Measurements from ENCODE around the gene MYH10. TPM values are rescaled to one million over a fixed set of nuclear protein-coding genes. Genes with fewer than 3 reads are reported as not detected.
A peak's percentile ranks its signal among the peaks of the same experiment; 100 is the strongest.

The MYH10 gene
- total and polyA plus RNA-seq, 9 of the 15 experiments (the other 6 are each of a cell fraction or from before 2014, with no cell fraction given): 16.3 to 95.3 (median 39.7) TPM

DNA sequence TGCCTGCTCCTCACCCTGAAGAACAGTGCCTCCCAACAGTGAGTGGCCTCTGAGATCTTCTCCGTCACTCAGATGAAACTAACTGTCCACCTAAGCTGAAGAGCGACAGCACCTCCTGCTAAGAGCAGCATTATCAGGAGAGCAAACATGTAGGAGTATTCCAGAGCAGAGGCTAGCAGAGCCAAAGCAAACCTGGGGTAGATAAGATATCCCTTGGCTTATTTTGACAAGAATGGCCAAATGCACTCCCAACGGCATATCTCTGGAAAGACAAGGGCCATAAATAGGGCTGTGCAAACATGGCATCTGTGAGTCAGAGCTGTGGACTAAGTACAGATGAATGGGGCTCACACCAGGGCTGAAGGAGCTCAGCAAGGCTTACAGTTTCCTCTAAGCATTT is 98.5 kb downstream of the MYH10 start (continued):
- TF ChIP-seq E2F8 (IDR thresholded peaks at IDR 0.05; ENCODE audit: low read depth, partially characterized antibody): no peak
- TF ChIP-seq ZFX (CRISPR knock-in tag; IDR thresholded peaks at IDR 0.05): no peak
- TF ChIP-seq RBM15 (IDR thresholded peaks at IDR 0.05; ENCODE audit: insufficient read depth, low read length): no peak
- TF ChIP-seq AFF4 (CRISPR knock-in tag; IDR thresholded peaks at IDR 0.05): peak; percentile 48; the same call in 1 of the 2 replicates
- TF ChIP-seq ZBTB1 (CRISPR knock-in tag; IDR thresholded peaks at IDR 0.05; ENCODE audit: borderline replicate concordance, low read depth): no peak
- TF ChIP-seq SMARCB1 (IDR thresholded peaks at IDR 0.05; ENCODE audit: insufficient read length, low read depth): no peak
- TF ChIP-seq TEAD2 (tag; IDR thresholded peaks at IDR 0.05): no peak
- TF ChIP-seq ZEB2 (IDR thresholded peaks at IDR 0.05): peak; percentile 97
- no peak for TF ChIP-seq RBM17 (IDR thresholded peaks at IDR 0.05; ENCODE audit: borderline replicate concordance, low read depth, low read length)
- TF ChIP-seq MXI1 (IDR thresholded peaks at IDR 0.05; ENCODE audit: low read depth, low read length): no peak
- TF ChIP-seq ZNF436 (CRISPR knock-in tag; IDR thresholded peaks at IDR 0.05): no peak
- TF ChIP-seq COPS2 (conservative IDR thresholded peaks at IDR 0.05): no peak
- no peak for TF ChIP-seq PCBP1 (IDR thresholded peaks at IDR 0.05; ENCODE audit: low read depth, low read length, poor library complexity, severe bottlenecking)
- no peak for TF ChIP-seq RERE (CRISPR knock-in tag; IDR thresholded peaks at IDR 0.05; ENCODE audit: borderline replicate concordance)
- TF ChIP-seq CHD4 (IDR thresholded peaks at IDR 0.05; ENCODE audit: insufficient read depth, insufficient replicate concordance, low read depth, low read length, poor library complexity, severe bottlenecking): no peak
- TF ChIP-seq NR2F6 (CRISPR knock-in tag; IDR thresholded peaks at IDR 0.05): no peak
- no peak; the same call in 1 of the 2 replicates for TF ChIP-seq ILF3 (IDR thresholded peaks at IDR 0.05; ENCODE audit: borderline replicate concordance)

Measured in K562 (cell line).